Uterus (tissue), 2 donors: ENCODE measurements around the gene SPRN.

Experiments used
- POLR2A ChIP-seq, 2 donors: fragments of 450-650 bp; IDR thresholded peaks; one replicate each; pipeline ENCODE4 v1.6.1; 2016; ENCODE audit warnings: antibody characterized with exemption in 2 of 2, mild to moderate bottlenecking in 1 of 2, moderate library complexity in 1 of 2
- TF ChIP-seq, protein P1 (sequence below), 4 experiments: fragments of 200-600 bp in 2 of 4; fragments of 450-650 bp in 2 of 4; sonication (generic) in 2 of 4; IDR thresholded peaks; one replicate each; pipeline ENCODE4 v1.5.1; 2016 to 2019; ENCODE audit warnings: antibody characterized with exemption in 4 of 4, mild to moderate bottlenecking in 2 of 4, moderate library complexity in 1 of 4

DNA sequence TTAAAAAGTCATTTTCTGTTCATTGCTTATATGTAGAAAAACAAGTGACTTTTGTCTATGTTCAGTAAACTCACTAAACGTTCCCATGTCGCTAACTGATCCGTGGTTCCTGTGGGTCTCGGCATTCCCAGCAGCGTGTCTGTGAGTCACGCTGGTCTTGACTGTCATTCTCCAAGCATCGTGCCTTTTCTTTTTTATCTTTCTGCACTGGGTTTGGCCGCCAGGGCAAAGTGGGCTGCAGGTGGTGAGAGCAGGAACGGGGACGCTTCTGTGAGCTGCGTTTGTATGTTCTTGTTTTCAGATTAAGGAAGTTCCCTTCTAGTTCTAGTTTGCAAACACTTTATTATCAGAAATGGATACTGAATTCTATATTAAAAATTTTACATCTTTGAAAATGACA lies 22.6 kb upstream of the SPRN start:
- TF ChIP-seq, protein P1, sequence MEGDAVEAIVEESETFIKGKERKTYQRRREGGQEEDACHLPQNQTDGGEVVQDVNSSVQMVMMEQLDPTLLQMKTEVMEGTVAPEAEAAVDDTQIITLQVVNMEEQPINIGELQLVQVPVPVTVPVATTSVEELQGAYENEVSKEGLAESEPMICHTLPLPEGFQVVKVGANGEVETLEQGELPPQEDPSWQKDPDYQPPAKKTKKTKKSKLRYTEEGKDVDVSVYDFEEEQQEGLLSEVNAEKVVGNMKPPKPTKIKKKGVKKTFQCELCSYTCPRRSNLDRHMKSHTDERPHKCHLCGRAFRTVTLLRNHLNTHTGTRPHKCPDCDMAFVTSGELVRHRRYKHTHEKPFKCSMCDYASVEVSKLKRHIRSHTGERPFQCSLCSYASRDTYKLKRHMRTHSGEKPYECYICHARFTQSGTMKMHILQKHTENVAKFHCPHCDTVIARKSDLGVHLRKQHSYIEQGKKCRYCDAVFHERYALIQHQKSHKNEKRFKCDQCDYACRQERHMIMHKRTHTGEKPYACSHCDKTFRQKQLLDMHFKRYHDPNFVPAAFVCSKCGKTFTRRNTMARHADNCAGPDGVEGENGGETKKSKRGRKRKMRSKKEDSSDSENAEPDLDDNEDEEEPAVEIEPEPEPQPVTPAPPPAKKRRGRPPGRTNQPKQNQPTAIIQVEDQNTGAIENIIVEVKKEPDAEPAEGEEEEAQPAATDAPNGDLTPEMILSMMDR (IDR thresholded peaks at IDR 0.05): no peak
- no peak for TF ChIP-seq POLR2A (IDR thresholded peaks at IDR 0.05)
